GM18868 (cell line): ENCODE measurements around the gene MID1.
A peak's percentile ranks its signal among the peaks of the same experiment; 100 is the strongest.
"Not testable (repeated sequence)": the region's sequence is repeated elsewhere in the genome, so short reads cannot be mapped to it uniquely, and the experiment has no call there.

Experiments used
- ATAC-seq: cut with Tn5 transposase; IDR thresholded peaks from one replicate; pipeline ENCODE4 v1.9.1; 2021; ENCODE audit warnings: mild to moderate bottlenecking, moderate library complexity; ENCODE audit not compliant: unreplicated experiment

MID1 gene

DNA sequence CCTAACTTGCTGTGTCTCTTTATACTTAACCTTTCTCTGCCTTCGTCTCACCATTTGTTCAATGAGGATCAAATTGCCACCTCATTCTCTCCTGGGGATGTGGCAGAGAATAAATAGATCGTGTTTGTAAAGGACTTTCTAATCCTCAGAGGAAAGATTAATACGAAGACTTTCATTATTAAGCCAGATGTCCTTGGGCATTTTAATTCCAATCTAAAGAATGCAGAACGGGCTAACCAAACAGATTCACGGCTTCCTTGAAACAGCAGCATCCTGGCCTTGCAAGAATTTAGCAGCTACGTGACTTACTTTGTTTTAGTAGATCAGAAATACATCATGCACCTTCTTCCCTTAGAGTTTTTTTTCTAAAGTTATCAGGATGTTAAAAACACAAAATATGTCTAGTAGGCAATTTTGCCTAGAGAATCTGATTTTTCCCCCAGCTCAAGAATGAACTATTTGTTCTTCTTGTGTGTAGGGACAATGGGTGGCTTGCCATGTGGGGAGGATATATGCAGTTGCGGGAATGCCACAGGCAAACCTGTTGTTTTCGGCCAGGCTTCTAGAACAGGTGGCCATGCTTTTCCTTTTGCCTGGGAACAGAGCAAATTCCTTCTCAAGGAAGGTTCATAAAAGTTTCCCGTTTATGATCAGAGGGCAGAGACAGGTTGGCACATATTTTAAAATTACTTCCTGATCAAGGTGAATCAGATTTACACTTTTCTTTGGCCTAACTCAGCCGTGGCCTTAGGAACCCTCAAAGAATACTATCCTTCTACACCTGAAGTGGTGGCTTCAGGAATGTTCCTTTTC lies 3.0 kb downstream of the MID1 start:
- no peak for ATAC-seq

DNA sequence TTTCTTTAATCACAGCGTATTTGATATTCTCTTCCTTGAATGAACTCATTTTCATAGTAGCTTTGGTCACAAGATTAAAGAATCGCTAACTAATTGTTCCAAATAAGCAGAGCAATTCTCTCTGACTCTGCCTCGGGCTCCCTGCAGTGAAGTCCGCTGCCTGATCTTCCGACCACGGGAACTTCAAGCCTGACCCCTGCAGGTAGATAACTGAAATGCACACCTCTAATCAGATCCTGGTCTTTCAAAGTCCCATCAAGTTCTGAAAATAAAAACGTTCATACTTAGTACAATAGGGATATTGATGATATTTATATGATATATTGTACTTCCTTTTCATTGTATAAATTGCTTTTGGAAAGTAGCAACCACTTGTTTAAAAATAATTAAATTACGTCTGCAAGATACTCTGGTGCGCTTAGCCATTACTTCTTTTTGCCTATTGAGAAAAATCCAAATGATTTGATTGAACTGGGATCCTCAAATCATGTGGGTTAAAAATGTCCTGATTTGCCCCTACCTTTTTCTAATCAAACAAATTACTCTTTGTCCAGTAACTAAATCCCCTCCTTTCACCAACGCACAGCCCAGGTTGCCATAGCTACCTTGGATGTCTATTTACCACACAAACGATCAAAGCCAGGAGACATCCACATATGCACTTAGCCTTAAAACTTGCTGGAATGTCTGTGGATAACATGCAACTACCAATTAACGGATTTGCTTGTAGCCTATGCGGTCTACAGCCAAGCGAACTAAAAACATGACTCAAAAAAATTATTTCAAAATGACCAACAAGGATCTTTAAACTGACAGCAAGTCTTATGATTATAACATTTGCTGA lies 4.2 kb downstream of the MID1 start:
- ATAC-seq, result peak; percentile 78

- no peak for ATAC-seq
These were observed 8.2 kb downstream of the MID1 start for GRCh38 chrX:10612215-10612614.

DNA sequence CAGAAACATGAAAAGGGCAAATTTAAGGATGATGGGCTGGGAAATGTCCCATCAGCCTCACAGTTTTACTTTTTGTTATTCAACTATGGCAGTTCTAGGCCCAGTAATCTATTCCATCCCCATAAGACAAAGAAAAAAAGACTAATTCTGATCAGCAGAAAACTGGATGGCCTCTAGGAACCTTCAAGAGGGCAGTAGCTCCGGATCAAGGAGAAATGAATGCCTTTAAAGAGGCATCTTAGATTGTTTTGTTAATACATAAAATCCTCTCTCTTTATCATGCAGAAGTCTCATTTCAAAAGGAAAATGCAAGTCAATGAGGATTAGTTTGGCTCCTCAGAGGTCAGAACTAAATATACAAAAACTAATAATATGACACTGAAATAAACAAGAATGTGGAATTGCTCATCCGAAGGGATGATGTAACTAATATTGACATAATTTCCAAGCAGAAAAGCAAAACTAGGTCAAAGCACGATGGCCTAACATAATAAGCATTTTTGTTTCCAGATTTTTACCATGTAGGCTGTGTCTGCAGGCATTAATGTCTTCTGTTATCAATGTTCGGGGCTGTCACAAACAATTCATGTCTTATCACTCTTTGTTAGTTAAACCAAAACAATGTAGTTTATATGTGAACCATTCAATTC lies 8.8 kb downstream of the MID1 start:
- no peak for ATAC-seq

DNA sequence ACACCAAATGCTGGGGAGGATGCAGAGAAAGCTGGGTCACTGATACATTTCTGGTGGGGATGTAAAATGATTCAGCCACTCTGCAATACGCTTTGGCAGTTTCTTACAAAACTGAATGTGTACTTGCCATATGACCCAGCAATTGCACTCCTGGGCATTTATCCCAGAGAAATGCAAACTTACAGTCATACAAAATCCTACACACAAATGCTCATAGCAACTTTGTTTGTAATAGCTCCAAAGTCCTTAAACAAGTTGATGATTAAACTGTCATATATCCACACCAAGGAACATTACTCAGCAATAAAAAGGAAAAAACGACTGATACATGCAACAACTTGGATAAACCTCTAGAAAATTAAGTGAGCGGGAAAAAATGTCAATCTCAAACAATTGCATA lies 12.3 kb downstream of the MID1 start:
- ATAC-seq, result no peak

DNA sequence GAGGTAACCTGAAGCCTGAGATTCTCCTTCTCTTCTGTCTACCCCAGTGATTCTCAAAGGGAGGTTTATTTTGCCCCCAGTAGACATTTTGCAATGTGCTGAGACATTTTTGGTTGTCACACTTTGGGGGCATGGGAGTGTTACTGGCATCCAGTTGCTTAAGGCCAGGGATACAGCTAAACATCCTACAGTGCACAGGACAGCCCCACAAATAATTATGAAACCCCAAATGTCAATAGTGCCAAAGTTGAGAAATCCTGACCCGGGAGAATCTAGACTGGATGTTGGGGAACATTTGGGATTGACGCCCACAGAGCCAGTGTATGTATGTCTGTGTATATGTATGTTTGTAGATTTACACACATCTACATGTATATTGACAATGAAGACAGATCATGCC lies 13.2 kb downstream of the MID1 start:
- no peak for ATAC-seq

DNA sequence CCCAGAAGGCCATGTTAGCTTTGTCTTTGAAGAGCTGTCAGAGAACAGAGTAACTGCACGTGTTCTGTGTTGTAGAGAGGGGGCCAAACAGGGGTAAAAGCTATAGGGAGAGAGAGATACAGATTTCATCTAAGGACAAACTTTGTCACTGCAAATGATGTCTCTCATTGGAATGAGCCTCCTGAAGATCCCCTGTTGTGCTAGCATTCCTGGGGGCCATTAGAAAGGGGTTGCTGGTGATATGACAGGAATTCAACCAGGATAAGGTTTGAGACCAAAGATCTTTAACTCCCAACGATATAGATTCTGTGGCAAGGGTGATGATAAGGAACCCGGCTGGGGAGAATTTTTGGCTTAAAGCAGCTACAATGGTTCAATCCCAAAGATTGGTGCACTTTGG lies 16.8 kb downstream of the MID1 start:
- no peak for ATAC-seq

- ATAC-seq, result no peak
These were observed 17.7 kb downstream of the MID1 start for GRCh38 chrX:10602646-10603045.

DNA sequence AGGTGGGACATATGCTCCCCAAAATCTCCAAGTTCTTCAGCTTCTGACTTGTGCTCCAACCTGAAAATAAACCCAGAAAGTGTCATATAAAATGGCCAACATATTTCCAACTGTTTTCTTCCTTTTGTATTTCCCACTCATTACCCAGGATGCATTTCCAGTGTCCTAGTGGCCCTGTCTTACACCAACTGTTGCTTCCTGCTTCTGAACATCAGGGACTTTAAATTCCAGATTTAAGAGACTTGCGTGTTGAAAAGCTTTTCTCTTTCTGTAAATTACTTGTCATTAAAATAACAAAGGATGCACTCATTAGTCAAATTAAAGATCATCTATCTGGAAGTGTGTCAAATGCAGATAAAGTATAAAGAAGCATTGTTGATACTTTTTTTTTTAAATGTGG lies 19.9 kb downstream of the MID1 start:
- ATAC-seq, result no peak

DNA sequence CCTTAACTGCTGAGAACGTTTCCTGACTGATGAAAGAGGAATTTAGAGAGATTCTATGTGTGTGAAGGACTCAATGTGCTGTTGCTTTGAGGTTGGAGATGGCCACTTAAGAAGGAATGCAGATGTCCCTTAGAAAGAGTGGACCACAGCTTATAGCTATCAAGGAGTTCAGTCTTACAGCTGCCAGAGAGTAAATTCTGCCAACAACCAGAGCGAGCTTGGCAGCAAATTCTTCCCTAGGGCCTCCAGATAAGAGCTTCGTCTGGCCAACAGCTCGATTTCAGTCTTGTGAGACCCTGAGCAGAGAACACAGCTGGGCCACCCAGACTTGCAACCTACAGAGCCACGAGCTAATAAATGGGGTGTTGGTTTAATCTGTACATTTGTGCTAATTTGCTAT lies 21.8 kb downstream of the MID1 start:
- no peak for ATAC-seq

- no peak for ATAC-seq
These were observed 22.5 kb downstream of the MID1 start for GRCh38 chrX:10597871-10598270.

- ATAC-seq, result no peak
These were observed 28.7 kb downstream of the MID1 start for GRCh38 chrX:10591363-10592335.

- ATAC-seq, result not testable (repeated sequence)
These were observed 30.6 kb downstream of the MID1 start for GRCh38 chrX:10589787-10590186.

- no peak for ATAC-seq
These were observed 31.3 kb downstream of the MID1 start for GRCh38 chrX:10589098-10589497.

DNA sequence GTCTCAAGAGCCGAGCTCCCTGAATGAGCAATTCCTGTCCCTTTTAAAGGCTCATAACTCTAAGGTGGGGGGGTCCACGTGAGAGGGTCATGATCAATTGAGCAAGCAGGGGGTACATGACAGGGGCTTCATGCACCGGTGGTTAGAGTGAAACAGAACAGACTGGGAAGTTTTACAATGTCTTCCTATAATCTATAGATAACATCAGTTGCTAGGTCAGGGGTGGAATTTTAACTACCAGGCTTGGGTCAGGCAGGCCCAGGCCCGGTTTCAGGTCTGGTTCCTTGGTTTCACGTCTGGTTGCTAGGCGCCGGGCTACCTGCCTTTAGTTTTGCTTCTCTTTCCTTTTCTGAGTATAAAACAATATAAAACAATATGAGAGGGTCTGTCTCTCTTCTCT lies 35.5 kb downstream of the MID1 start:
- ATAC-seq, result not testable (repeated sequence)

DNA sequence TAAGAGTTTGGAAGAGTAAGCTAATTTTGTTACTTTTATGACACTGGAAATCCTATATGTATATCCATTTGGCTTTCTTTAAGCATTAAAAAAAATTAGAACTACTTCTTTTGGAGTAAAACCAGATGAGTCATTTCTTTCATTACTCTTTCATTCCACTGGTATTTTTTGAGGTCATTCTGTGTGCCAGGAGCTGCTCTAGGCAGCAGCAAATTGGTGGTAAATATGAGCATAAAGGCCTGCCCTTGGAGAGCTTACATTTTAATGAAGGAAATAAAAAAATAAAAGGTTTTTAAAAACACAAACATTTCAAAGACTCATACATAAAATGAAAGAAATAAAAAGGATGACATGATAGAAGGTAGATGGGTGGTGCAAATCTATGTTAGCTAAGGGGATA lies 37.4 kb downstream of the MID1 start:
- no peak for ATAC-seq

- no peak for ATAC-seq
These were observed 38.1 kb downstream of the MID1 start for GRCh38 chrX:10582215-10582733.

DNA sequence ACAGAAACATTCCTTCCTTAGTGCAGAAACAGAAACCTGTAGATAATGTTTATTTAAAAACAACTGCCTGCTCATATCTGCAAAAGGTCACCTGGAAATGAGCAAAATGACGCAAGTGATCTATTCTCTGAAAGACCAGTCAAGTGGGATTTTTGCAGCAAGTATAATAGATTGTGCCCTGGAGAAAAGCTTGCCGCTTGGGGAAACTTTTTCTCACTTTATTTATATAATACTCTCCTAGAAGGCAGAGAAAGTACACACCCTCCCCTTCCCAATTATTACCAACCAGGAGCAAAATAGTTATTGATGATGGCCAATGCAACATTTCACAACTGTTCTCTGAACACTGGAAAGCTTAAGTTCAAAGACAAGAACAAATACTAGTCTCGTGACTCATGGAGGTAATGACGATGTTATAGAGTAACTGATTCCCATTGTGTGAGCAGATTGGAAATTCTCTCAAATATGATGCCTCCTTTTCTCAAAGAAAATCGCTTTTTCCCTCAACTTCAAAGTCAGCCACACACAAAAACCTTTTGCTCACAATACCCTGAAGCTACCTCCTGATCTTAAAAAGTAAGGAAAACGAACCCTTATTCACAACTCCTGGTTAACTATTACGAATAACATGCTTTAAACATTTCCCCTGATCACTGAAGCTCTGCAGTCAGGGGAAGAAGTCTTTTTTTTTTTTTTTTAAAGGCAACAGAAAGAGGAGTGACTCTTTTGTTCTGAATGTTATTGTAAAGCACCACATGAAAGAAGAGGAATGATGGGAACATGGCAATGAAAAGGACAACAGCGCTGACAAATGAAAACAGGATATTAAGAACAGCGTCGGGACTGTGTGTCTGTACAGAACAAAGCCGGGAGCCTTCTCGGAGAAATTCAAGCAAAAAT lies 41.0 kb downstream of the MID1 start:
- no peak for ATAC-seq

DNA sequence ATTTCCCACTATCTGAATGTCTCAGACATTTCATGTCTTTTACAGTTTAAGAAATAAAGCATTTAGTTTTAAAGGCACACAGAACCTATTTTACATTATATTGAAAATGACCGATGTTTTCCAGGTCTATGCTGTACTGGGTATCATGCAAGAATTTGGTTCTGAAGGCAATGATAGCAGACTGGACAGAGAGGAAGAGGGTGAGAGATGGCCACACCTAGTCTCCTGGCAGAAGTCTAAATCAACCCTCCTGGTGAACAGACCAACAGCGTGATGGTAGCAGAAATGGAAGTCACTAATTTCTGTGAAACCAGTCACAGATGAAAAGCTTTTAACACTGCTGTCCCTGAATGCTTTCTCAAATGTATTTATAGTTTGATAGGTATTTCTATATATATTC lies 41.9 kb downstream of the MID1 start:
- ATAC-seq, result no peak
